ENCODE data around the gene FAM50B. TPM values are rescaled to one million over a fixed set of nuclear protein-coding genes. Genes with fewer than 3 reads are reported as not detected.
A peak's percentile ranks its signal among the peaks of the same experiment; 100 is the strongest.

The FAM50B gene
- total and polyA plus RNA-seq, 2 of the 13 experiments (the other 11 are each of a cell fraction or from before 2014, with no cell fraction given), result 0.05 TPM; not detected in 1

GRCh38 chr6:3841711-3842565 lies 7.2 kb upstream of the FAM50B start (continued):
- TF ChIP-seq ZNF646 (CRISPR knock-in tag; IDR thresholded peaks at IDR 0.05) (no peak), ARID5B (CRISPR knock-in tag; IDR thresholded peaks at IDR 0.05) (peak; percentile 36; the same call in 1 of the 2 replicates), ZNF772 (CRISPR knock-in tag; IDR thresholded peaks at IDR 0.05) (0 out of 2 replicates have a peak, but pooled peaks have one; percentile 42), ZSCAN5A (CRISPR knock-in tag; IDR thresholded peaks at IDR 0.05; ENCODE audit: borderline replicate concordance) (no peak), KLF15 (CRISPR knock-in tag; IDR thresholded peaks at IDR 0.05; ENCODE audit: borderline replicate concordance) (no peak), AKNA (CRISPR knock-in tag; IDR thresholded peaks at IDR 0.05; ENCODE audit: borderline replicate concordance) (no peak), ZFX (CRISPR knock-in tag; IDR thresholded peaks at IDR 0.05; ENCODE audit: low read depth) (peak; percentile 61), ZSCAN29 (CRISPR knock-in tag; conservative IDR thresholded peaks at IDR 0.05) (no peak; the same call in 1 of the 2 replicates), ZNF235 (CRISPR knock-in tag; IDR thresholded peaks at IDR 0.05; ENCODE audit: borderline replicate concordance) (no peak)

All from HepG2 (cell line).